ENCODE results near the gene PDE4D.

- TF ChIP-seq CTCF (conservative IDR thresholded peaks at IDR 0.05; ENCODE audit: low read depth, low read length) (no peak), EZH2phosphoT487 (IDR thresholded peaks at IDR 0.05; ENCODE audit: borderline replicate concordance, low read length) (no peak), EZH2 (IDR thresholded peaks at IDR 0.05; ENCODE audit: low read length, unreplicated experiment) (no peak)
Observed at GRCh38 chr5:59179704-59180103, 713.8 kb downstream of the PDE4D start.
